Inflammatory macrophage treated with lipopolysaccharide for 4 hours (primary cell): ENCODE measurements around the gene RAB3GAP2.
"Not testable (repeated sequence)": the region's sequence is repeated elsewhere in the genome, so short reads cannot be mapped to it uniquely, and the experiment has no call there.

Experiments used
- DNase-seq: peaks from one replicate; pipeline ENCODE4 v3.0.0-alpha.2; 2020

The RAB3GAP2 gene, protein sequence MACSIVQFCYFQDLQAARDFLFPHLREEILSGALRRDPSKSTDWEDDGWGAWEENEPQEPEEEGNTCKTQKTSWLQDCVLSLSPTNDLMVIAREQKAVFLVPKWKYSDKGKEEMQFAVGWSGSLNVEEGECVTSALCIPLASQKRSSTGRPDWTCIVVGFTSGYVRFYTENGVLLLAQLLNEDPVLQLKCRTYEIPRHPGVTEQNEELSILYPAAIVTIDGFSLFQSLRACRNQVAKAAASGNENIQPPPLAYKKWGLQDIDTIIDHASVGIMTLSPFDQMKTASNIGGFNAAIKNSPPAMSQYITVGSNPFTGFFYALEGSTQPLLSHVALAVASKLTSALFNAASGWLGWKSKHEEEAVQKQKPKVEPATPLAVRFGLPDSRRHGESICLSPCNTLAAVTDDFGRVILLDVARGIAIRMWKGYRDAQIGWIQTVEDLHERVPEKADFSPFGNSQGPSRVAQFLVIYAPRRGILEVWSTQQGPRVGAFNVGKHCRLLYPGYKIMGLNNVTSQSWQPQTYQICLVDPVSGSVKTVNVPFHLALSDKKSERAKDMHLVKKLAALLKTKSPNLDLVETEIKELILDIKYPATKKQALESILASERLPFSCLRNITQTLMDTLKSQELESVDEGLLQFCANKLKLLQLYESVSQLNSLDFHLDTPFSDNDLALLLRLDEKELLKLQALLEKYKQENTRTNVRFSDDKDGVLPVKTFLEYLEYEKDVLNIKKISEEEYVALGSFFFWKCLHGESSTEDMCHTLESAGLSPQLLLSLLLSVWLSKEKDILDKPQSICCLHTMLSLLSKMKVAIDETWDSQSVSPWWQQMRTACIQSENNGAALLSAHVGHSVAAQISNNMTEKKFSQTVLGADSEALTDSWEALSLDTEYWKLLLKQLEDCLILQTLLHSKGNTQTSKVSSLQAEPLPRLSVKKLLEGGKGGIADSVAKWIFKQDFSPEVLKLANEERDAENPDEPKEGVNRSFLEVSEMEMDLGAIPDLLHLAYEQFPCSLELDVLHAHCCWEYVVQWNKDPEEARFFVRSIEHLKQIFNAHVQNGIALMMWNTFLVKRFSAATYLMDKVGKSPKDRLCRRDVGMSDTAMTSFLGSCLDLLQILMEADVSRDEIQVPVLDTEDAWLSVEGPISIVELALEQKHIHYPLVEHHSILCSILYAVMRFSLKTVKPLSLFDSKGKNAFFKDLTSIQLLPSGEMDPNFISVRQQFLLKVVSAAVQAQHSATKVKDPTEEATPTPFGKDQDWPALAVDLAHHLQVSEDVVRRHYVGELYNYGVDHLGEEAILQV (N-terminal part only)

DNA sequence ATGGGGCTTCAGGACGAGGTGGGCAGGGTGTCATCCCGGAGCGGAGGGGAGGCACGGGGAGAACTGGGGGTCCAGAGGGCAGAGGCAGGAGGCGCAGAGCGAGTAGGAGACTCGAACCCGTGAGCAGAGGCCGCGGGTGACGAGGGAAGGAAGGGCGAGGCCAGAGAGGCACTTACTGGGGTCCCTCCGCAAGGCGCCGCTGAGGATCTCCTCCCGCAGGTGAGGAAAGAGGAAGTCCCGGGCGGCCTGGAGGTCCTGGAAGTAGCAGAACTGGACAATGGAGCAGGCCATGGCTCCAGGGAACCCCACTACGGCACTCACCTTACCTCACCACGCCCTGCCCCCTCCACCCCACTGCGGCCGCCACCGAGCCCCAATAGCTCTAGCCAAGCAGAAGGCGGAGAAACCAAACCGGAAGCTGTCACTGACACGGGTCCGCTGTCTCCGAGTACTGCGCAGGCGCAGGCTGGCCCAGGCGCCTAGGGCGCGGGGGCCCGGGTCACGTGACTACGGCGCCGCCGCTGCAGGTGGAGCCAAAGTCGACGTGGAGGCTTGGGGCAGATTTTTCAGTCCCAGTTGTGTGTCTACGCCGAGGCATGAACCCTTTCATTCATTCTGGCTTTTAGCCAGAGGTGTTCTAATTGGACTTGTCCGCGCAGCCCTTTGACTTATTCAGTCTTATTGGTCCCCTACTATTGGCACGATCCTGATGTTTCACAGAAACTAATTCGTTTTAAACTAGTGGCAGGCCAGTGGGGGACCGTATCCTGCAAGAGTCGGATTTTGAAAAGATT lies at the start of gene RAB3GAP2:
RAB3GAP2 (minus strand) TSS at position 407 of the 794 bp plus-strand sequence; CDS start at position 291, 116 bp downstream.
- DNase-seq, result peak; percentile 94

DNA sequence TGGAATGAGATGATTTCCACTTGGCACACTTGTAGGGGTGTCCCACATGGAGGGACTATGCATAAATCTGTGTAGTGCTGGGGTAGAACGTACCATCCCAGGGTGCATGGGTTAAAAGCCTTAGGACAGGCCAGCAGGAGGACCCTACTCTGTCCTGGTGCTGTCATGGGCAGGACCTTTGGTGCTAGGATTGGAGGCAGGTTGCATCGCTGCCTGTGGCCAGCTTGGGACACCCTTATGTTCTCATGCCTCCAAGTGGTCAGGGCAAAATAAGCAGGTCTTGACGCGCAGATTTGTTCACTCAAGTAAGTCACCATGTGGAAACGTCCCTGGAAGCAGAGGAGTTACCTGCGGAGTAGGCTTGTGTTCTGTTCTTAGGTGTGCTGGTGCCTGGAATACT lies 49.5 kb upstream of the RAB3GAP2 start:
- DNase-seq, result no peak

DNA sequence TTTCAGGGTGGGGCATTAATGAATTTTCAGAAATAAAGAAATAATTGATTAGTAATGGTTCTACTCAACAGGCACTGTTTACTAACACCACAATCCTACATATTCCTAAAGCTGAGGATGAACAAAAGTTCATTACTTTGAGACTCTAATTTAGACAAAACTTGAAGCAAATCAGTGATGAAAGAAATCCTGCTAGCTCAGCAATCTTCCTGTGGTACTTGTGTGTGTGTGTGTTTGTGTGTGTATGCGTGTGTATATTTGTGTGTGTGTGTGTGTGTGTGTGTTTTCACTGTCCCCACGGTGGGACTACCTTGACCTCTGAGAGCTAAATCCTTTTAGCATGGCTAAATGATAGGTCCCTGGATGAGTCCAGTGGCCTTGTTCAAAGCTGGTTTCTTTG lies 48.5 kb upstream of the RAB3GAP2 start:
- no peak for DNase-seq

DNA sequence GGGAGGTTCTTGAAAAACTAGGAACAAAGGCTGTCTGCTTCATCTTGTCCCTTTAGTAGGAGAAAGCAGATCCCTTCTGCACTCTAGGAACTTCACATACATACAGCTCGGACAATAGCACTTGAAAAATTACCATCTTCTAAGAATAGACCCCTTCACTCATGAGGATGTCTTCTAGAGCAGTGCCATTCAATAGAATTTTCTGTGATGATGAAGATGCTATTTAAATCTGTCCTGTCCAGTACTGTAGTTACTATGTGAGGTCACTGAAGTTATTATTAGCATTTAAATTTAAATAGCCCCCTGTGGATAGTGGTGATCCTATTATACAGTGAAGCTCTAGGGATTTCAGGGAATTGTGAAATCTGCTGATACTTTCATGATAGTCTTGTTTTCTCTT lies 46.4 kb upstream of the RAB3GAP2 start:
- DNase-seq, result no peak

DNA sequence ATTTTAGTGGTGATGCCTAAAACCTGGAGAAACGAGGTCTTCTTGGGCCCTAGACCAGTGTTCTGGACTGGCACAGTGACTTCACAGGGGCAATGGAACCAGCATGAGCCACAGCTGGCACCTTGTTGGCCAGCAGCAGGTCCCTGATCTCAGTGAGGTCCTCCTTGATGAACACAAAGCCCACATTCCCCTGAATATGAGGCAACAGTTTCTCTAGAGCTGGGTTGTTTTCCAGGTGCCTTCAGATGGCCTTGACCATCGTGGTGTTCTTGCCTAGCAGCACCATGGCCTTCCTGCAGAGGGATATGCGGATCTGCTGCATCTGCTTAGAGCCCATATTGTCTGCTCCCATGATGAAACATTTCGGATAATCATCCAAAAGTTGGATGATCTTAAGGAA lies 44.9 kb upstream of the RAB3GAP2 start:
- DNase-seq, result no peak

DNA sequence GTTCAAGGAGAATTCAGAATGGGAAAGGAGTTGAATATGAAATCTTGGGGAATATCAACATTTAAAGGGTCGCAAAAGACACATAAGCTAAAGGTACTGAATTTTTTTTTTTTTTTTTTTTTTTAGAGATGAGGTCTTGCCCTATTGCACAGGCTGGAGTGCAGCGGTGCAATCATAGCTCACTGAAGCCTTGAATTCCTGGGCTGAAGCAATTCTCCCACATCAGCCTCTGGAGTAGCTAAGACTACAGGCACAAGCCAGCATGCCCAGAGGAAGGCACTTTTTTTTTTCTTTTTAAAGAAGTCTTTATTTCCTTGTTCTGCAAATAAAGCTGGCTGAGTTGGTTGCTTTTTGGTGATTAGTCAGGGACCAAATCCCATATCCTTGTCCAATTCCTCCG lies 44.1 kb upstream of the RAB3GAP2 start:
- no peak for DNase-seq

DNA sequence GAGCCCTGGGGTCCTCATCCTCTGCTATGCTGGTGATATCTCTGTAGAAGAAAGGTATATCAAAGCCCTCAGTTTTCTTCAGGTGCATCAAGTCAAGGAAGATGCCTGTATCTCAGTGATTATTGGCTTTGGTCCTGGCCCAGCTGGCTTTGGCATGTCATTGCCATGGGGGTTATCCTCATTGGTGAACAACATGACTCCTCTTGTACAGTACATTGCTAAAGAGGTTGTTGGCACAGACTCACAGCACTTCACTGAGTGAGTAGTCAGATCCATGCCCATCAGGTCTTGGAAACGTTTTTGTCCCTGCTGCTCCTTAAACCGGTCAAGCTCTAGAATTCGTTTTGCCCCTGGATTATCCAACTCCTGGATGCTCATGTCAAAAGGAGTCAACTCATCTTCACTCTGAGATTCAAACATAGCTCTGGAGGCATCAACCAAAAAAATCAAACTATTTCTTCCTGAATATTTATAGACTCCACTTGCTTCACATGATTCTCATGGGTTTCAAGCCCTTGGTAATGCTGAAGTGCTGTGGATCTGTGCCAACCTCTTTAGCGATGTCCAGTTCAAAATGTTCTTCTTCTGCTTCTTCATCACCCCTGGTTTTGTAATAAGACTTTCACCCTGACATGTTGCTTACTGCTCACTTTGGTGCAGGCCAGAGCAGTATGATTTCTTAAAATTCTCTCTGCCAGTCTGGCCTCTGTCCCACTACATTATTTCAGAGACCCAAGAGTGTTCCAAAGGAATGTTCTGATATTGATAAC lies 43.0 kb upstream of the RAB3GAP2 start:
- no peak for DNase-seq

DNA sequence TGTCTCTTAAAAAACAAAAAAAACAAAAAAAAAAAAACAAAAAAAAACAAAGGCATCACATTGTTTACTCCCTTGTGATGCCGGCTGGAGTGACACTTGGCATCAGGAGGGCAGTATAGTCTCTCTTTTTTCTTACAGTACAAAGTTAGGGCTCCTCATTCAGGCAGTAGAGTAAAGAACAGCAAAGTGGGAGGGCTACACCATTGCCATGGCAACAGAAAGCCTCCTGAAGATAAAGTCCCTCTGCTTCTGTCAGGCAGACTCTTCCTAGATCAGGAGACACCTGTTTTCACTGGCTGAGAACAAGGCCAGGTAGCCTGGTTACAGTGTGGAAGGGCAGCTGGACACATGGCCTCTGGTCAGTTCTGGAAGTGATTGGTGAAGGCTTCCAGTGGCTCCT lies 41.3 kb upstream of the RAB3GAP2 start:
- DNase-seq, result no peak

DNA sequence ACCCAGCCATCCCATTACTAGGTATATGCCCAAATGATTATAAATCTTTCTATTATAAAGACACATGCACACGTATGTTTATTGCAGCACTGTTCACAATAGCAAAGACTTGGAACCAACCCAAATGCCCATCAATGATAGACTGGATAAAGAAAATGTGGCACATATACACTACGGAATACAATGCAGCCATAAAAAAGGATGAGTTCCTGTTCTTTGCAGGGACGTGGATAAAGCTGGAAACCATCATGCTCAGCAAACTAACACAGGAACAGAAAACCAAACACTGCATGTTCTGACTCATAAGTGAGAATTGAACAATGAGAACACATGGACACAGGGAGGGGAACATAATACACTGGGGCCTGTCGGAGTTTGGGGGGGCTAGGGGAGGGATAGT lies 37.9 kb upstream of the RAB3GAP2 start:
- not testable (repeated sequence) for DNase-seq

DNA sequence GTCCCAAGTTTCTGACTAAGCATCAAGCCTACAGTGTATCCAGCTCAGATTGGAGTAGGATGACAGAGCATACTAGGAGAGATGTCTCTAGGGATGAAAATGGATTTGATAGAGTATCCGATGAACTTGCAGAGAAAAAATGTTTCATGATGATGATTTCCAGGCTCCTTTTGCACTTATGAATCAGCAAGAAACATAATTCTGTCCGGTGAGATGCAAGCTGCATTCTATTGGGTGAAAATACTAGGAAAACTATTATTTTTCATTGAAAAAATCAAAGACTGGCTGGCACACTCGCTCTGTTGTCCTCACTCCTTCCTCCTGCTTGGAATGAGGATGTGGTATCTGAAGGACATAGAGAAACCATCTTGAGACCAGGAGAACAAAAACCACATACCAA lies 35.4 kb upstream of the RAB3GAP2 start:
- DNase-seq, result no peak

DNA sequence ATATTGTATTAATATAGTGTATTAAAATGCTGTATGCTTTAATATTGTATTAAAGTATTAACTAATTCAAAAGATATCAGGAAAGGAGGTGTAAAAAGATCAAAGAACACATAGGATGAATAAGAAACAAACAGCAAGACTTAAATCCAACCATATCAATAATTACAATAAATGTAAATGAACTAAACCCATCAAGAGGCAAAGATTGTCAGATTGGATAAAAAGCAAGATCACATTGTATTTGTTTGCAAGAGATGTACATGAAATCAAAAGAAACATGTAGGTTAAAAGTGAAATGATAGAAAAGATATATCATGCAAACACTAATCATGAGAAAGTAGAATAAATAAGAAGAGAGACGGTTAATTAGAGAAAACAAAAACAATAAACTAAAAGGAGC lies 34.1 kb upstream of the RAB3GAP2 start:
- no peak for DNase-seq

DNA sequence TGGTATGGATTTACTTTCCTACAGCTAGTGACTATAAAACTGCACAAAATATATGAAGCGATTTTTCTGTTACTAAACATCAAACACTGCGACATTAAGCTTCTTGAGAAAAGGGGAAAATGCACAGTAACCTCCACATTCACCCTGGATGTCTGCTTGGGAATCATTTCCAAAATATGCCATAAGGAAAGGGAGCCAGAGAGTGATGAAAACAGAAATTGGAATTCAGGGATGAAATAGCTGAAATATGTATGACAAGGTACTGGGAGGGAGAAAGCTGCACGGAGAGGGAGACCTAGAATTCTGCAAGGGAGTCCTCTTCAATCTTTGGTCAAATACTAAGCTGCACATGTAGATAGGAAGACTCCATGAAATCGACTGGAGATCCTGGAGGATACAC lies 31.6 kb upstream of the RAB3GAP2 start:
- no peak for DNase-seq

DNA sequence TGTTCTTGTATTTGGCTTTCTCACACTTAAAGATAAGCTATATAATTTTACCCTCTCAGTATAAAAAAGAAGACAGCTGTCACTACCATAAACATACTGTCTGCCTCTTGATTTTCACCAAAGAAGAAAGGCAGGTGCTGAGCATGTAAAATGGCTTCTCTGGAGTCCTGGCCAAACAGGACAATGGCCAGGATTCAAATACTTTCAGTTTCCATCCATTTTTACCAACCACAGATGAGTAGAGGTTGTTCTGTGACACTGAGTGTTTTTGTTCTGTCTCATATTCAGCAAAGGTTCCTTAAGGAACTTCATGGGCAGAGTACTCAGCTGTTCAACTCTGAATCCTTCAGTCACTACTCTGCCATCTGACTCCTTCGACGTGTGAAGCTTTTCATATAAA lies 29.4 kb upstream of the RAB3GAP2 start:
- no peak for DNase-seq

DNA sequence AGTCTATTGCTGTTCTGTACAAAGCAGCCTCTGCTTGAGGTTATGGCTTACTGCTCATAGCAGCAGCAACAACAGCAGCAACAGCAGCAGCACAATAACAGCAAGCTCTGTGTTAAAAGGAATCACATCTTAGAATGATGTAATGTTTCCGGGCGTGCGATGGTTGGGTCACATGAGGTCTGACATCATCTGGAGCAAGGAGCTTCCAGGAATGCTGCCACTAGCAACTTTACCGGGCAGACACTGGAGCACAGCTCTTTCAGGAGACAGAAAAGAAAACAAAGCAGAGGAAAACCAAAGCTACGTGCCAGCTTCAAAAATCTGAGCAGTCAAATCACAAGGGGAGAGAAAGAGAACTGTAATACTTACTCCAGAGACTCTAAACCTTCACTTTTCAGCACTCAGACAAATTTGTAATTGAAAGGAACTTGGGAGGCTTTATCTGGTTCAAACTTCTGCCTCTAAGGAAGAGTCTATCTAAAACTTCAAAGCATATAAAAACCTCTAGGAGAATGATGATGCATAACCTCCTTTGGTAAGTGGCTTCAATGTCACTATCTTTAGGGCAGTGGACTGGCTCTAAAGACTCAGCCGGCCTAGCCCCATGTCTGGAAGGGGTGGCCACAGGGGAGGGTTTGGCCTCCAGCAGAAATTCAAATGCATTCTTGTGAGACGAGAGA lies 28.3 kb upstream of the RAB3GAP2 start:
- peak; percentile 67 for DNase-seq

DNA sequence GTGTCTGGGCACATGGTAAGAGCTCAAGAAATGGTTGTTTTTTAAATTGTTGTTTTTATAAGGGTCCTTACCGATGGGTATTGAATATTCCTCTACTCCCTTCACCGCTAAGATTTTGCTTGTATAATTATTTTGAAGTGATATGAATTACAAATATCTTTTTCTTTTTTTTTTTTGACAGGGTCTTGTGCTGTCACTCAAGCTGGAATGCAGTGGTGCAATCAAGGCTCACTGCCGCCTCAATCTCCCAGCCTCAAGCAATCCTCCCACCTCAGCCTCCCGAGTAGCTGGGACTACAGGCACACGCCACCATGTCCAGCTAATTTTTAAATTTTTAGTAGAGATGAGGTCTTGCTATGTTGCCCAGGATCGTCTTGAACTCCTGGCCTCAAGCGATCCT lies 27.1 kb upstream of the RAB3GAP2 start:
- no peak for DNase-seq

DNA sequence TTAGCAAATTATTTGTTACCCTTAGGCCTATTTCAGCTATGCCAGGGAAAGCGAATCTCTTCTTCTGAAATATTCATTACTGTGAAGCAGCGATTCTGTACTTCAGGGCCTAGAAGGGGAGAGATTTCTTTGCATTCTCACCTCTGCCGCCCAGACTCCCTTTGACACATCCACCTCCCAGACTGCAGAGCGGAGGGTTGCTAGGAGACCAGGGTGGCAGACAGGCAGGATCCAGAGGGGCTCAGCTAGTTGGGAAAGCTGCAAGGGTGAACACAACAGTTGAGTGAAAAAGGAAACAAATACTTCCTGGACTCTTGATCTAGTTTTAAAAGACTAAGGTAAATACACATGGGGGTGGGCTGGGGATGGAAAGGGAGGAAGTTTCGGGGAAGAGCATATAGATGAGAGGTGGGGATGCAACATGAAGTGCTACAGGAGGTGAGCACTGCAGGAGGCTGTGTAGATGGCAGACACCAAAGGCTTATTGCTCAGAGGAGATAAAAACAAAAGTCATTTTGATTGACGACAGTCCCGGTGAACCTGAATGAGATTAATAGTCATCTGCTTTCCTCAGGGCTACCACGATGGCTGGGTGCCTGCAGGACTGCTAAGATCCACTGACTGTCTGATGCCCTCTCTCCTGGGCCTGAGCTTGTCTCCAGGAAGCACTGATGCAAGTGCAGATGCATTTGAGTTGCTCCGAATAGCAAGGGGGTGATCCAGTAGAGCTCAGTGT lies 26.4 kb upstream of the RAB3GAP2 start:
- DNase-seq, result no peak

DNA sequence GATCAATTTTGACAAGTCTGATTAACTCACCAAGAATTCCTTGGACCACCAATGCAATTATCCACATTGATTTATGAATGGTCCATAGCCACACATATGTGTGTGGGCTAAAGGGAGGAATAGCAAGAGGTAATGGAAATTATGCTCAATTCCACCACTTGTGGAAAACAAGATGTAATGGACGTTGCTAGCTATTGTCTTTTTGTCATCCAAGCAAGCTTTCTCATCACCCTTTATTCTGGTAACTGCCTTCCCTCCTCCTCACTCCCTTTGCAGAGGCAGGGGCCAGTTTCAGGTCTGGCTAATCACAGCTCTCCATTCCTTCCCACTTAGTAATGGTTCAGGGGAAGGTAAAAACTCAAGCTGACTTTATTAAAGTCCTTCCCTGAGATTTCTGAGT lies 24.7 kb upstream of the RAB3GAP2 start:
- DNase-seq, result no peak

DNA sequence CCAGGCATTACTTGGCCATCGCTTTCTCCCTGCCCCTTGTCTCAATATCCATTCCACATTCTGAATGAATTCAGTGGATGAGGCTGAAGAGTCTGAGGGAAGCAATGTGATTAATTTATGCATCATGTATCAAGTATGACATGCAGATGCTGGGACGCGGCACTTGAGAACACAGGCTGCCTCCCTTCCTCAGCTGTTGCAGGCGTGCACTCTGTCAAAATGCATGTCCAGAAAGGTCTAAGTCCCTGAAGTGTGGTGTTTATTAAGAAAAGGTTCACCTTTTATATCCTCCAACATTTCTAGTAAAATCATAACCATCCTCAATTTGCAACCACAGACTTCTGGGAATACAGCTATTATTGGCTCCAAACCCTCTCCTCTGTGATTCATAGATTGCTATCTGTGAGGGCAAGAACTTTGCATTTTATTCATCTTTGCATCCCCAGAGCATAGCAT lies 22.6 kb upstream of the RAB3GAP2 start:
- DNase-seq, result no peak

DNA sequence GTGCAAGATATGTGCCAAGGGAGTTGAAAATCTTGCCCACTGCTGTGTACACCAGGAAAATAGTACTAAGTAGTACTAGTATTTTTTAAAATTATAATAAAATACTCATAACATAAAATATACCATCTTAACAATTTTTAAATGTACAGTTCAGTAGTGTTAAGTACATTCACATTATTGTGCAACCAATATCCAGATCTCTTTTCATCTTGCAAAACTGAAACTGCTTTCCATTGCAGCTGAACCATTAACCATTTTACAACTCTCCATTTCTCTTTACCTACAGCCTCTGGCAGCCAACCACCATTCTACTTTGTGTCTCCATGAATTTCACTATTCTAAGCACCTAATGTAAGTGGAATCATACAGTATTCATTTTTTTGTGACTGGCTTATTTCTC lies 19.3 kb upstream of the RAB3GAP2 start:
- DNase-seq, result peak; percentile 7

DNA sequence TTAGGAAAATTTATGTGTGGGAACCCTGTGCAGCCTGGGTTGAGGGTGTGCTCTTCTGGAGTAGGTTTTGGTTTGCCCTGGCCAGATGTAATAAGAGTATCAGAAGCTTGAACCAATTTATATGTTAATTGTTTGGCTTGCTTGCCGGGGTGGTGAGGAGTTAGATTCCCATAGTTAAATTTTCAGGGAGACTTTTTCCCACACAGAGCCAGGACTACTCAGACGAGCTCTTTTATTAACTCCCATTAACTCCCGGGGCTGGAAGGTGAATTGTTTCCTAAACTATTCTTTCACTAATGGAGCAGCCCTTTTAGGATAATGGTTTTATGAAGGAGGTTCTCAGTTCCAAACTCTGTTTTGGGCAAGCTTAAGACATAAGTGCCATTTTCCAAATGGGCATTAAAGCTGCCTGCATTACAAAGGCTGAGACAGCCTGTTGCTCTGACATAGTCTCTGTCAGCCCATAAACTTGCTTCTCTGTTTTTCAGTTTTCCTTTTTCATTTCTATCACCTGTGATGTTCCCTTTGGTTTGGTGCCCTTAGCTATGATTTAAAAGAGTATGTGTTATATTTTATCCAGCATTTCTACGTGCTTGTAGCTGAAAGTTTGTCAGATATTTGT lies 18.0 kb upstream of the RAB3GAP2 start:
- DNase-seq, result no peak
